GM10847 (cell line): Measurements from ENCODE around the gene COX4I2.

Experiments
- POLR2A ChIP-seq: IDR thresholded peaks from 2 replicates; pipeline ENCODE4 v1.6.1; 2011; ENCODE audit not compliant: insufficient read length; ENCODE audit errors: extremely low read depth

COX4I2 gene

DNA sequence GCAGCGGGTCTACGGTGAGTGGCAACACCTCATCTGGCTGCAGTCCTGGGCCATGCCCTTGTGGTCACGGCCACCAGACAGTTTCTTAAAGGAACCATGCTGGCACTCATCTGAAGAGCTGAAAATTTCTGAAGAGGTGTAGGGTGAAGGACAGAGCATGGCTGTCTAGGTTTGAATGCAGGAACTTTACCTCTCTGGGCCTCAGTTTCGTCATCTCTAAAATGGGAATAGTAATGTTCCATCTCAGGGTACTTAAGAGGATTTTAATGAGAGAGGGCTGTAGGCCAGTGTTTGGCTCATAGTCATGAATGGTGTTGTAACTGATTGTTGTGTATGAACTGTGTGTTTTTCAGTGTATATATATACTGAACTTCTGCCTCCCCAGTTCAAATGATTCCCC, 5.8 kb downstream of the COX4I2 start:
- TF ChIP-seq POLR2A = no peak

DNA sequence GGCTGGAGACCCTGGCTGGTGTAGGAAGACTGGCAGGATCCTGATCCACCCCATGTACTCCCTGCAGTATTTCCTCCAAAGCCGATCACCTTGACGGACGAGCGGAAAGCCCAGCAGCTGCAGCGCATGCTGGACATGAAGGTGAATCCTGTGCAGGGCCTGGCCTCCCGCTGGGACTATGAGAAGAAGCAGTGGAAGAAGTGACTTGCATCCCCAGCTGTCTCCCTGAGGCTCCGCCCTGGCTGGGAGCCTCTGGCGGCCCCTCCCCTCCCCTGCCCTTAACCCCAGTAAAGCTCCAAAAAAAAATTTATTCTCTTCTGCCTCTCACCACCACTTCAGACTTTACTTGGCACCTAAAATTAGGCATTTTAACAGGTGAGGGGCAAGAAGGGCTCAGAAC, 7.0 kb downstream of the COX4I2 start:
- TF ChIP-seq POLR2A = no peak

DNA sequence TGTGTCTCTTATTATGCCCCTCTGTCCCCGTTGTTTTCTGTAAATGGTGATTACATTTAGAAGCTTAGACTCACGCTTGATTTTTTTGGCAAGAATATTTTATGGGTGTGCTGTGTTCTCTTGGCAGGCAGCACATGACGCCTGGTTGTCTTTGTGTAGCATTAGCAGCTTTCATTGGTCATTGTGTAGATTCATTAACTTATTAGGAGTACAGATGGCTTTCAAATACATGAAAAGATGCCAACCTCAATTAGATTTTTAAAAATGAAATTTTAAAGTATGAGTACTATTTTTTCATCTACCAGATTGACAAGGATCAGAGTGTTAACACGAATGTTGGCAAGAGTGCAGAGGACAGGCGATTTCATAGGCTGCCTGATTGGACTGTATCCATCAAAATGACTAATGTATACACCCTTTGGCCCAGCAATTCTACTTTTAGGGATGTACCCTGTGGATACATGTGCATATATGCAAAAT, 15.2 kb downstream of the COX4I2 start:
- TF ChIP-seq POLR2A = no peak

- no peak for TF ChIP-seq POLR2A
Observed at GRCh38 chr20:31653561-31653960, 15.8 kb downstream of the COX4I2 start.

DNA sequence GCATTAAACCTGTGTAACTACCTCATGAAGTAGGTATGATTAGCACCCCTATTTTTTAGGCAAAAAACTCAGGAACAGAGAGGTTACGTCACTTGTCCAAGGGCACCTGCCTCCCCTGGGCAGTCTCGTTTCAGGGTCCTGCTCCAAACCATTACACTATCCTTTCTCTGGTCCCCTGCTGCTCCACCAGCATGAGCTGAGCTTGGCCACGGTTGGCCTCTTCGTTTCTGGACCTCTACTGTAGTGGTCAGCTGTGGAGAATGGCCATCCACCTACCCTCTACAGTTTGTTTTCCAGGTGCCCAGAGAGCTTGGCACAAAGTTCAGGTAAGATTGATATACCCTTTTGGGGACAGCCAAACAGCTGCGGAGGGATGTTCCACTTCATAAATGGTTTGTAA, 16.8 kb downstream of the COX4I2 start:
- TF ChIP-seq POLR2A = no peak

GRCh38 chr20:31661625-31662371, 24.1 kb downstream of the COX4I2 start:
- no peak for TF ChIP-seq POLR2A

- TF ChIP-seq POLR2A = no peak
Observed at GRCh38 chr20:31662372-31662854, 24.7 kb downstream of the COX4I2 start.

DNA sequence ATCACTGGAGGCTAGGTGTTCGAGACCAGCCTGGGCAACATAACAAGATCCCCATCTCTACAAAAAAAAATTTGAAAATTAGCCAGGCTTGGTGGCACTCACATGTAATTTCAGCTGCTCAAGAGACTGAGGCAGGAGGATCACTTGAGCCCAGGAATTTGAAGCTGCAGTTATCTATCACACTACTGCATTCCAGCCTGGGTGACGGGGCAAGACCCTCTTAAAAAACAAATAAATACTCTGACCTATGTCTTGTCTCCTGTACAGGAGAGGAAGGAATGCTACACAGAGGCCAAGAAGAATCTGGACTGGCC, 25.8 kb downstream of the COX4I2 start:
- no peak for TF ChIP-seq POLR2A

GRCh38 chr20:31663838-31664695, 26.4 kb downstream of the COX4I2 start:
- no peak for TF ChIP-seq POLR2A

GRCh38 chr20:31664696-31665354, 27.1 kb downstream of the COX4I2 start:
- no peak for TF ChIP-seq POLR2A

DNA sequence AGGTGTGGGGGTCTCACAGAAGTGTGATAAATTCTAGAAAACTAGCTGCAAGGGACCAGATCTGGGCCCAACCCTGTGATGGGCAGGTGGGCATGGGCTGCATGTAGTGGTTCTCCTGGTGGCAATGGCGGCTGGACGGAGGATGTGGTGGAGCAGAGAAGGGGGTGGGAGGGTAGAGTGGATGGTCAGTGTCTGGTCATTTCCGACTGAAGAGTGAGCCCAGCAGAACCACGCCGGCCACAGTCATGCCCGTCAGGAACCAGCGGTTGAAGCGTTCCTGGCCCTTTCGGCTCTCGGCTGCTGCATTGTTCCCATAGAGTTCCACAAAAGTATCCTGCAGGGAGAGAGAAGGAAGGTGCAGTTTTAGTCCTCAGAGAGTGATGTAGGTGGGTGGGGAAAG, 28.0 kb downstream of the COX4I2 start:
- TF ChIP-seq POLR2A = no peak

DNA sequence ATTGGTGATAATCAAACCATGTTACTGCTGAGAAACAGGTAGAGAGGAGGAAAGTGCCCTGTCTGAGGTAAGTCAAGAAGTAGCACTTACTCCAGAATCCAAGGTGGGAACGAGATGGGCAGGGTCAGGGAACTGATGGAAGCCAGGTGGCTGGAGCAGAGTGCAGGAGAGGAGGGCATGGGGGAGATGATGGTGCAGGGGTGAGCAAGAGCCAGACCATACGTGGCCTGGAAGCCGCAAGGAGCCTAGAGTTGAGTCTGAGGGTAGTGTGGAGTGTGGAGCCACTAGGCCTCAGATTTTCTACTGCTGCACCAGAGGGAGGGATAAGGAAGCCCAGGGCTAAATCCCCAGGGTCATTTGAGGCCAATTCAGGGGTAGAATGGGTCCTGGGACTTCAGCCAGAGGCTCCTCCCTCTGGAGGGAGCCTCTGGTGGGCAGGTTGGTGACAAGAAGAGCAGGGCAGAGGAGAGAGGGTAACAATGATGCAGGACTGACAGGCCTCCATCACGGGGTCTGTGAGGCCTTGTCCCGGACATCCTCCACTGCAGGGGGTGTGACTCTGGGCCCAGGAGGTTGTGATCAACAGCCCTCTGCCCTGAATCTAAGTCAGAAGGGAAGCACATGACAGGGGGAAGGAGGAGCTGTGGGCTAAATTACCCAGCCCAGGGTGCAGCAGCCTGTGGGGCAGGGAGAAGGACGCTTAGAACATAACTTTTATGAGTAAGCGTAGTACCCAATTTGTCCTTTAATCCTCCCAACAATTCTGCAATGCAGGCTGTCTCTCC, 28.7 kb downstream of the COX4I2 start:
- no peak for TF ChIP-seq POLR2A

DNA sequence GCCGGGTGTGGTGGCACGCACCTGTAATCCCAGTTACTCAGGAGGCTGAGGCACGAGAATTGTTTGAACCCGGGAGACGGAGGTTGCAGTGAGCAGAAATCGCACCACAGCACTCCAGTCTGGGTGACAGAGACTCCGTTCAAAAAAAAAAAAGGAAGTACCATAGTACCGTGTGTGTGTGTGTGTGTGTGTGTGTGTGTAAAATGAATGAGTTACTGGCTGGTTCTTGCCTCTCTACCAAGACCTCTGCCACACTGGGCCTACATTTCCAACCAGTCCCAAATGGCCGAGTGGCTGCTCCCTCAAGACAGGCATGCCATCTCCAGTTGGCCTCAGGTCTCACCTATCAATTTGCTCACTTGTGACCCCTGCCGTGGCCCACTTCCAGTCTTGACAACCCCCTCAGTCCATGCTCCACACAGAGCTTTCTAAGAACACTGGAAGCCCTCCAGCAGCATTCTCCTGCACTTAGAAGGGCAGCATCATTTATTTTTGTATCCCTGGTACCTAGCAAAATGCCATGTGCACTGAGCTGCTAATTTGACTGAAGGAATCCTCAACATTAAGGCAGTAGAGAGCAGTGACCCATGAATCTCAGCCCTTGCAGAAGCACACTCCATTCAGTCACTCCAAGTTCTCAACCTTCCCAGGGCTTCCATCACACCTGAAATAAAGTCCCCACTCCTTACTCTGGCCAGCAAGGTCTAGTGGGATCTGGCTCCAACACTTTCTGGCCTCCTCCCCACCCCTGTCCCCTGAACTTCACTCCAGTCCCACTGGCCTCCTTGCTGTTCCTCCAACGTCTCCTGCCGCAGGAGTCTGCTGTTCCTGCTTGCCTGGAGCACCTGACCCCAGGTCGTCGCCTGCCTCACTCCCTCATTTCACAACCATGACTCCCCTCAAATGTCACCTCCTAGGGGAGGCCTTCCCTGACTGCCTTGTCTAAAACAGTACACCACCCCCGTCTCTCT, 29.9 kb downstream of the COX4I2 start:
- TF ChIP-seq POLR2A = no peak

- TF ChIP-seq POLR2A = no peak
Observed at GRCh38 chr20:31669876-31670275, 32.2 kb downstream of the COX4I2 start.
